ENCODE data around the gene RAPGEF2.
"Not testable (repeated sequence)": the region's sequence is repeated elsewhere in the genome, so short reads cannot be mapped to it uniquely, and the experiment has no call there.

The RAPGEF2 gene, protein sequence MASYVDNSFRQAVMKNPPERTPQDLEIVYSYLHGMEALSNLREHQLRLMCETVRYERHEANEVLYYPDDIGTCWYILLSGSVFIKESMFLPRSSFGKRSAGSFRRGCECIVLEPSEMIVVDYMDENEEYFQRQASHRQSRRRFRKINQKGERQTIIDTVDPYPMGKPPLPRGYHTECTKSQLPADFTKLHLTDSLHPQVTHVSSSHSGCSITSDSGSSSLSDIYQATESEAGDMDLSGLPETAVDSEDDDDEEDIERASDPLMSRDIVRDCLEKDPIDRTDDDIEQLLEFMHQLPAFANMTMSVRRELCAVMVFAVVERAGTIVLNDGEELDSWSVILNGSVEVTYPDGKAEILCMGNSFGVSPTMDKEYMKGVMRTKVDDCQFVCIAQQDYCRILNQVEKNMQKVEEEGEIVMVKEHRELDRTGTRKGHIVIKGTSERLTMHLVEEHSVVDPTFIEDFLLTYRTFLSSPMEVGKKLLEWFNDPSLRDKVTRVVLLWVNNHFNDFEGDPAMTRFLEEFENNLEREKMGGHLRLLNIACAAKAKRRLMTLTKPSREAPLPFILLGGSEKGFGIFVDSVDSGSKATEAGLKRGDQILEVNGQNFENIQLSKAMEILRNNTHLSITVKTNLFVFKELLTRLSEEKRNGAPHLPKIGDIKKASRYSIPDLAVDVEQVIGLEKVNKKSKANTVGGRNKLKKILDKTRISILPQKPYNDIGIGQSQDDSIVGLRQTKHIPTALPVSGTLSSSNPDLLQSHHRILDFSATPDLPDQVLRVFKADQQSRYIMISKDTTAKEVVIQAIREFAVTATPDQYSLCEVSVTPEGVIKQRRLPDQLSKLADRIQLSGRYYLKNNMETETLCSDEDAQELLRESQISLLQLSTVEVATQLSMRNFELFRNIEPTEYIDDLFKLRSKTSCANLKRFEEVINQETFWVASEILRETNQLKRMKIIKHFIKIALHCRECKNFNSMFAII (N-terminal part only)

DNA sequence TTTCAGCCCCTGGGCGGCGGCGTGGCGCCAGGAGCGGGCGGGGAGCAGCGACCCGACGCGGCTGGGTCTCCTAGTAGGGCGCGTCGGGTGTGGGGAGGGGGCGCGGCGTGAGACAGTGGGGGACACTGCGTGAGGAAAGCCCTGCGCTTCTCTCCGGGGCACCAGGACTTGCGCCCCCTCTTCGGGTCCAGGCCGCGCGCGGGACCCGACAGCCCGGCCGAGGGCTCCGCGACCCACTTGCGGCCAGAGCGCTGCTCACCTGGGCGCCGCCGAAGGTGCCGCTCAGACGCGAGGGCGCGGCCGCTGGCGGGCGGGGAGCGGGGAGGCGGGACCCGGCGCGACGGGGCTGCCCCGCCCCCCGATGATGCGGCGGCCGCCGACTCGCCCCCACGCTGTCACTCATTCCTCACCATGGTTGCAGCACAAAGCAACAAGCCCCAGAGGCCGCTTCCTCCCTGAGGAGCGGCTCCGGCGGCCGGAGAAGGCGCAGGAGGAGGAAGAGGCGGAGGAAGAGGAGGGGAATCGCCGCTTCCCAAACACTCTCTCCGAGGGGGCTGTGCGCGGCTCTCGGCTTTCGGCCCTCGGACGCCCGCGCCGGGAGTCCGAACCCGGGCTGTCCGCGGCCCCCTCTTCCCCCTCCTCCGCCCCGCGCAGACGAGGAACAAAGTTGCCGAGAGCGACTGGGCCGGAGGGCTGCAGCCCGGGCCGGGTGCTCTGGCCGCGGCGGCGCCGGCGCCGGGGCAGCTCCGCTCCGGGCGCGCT is at the start of gene RAPGEF2:
RAPGEF2 (plus strand) TSS at position 458 of the 762 bp plus-strand sequence. CDS start 1,084 bp downstream, outside the sequence.
- DNase-seq: peak; percentile 73

DNA sequence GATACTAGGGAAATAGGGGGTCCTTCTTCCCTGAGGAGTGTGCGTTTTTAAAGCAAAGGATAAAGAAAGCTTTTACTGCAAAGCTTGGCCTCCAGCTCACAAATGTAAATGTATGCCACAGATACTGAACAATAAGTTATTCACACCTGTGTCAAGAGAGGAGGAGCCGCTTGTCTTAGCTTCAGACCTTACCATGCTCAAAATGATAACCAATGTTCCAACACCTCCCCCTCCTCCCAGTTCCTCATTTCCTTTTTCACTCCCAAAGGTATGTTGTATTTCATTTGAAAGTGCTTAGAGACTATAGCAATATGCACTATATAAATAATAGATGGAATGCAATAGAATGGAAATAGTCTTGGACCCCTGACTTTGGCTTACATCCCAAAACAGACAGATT is 47.0 kb upstream of the RAPGEF2 start:
- no peak for DNase-seq

DNA sequence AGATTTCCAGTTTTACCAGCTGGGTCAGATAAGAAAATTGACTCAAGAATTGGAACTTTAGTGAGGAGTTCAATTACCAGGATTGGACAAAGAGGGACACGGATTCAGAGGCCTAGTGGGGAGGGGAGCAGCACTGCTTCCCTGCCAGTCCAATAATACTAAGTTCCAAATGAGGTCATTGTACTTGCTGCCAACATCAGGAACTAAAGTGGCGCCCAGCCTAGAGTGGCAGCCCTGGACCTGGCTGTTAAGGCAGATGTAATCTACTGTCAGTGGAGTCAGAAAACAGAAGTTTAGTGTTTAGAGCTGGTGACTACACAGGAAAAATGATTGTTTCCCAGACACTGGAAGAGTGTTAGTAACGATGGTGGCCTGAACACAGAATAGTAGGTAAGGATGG is 42.7 kb upstream of the RAPGEF2 start:
- no peak for DNase-seq

DNA sequence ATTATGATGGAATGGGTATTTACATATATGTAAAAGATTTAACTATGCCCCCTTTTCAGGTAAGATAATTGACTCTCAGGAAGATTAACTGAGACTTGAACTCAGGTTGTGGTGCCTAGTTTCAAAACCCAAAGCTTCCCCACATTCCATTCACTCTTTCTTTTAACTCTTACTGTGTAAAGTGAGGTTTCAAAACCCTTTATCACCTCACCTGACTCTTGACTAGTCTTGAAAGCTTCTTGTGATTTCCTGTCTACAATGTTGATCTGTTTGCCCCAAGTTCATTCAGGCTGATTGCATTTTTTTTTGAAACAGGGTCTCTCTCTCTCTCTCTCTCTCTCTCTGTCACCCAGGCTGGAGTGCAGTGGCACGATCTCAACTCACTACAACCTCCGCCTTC is 40.5 kb upstream of the RAPGEF2 start:
- DNase-seq: no peak

DNA sequence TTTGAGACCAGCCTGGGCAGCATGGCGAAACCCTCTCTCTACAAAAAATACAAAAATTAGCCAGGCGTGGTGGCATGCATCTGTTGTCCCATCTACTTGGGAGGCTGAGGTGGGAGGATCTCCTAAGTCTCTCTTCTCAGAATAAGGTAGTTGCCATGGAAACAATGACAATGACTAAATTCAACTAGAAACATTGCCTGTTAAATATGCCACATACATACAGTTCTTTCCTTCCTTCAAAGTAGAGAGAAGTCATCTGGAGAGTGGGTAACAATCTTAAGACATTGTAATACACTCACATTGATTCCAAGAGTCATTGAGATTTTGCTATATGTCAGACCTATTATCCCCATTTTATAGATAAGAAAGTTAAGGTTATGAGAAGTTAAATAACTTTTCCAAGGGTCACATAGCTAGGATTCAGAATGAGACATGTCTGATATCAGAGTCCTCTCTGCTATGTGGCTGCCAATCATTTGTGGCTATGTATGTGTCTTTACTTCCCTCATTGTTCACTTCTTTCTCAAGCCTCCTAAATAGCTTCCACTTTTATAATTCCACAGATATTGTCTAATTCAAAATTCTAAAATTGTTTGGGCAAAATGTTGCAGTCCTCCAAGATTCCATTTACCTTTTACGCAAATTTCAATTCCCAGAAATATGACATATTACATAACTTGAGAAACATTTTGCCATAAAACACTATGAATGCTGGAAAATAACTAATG is 37.2 kb upstream of the RAPGEF2 start:
- no peak for DNase-seq

DNA sequence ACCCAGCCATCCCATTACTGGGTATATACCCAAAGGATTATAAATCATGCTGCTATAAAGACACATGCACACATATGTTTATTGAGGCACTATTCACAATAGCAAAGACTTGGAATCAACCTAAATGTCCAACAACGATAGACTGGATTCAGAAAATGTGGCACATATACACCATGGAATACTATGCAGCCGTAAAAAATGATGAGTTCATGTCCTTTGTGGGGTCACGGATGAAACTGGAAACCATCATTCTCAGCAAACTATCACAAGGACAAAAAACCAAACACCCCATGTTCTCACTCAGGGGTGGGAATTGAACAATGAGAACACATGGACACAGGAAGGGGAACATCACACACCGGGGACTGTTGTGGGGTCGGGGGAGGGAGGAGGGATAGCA is 34.7 kb upstream of the RAPGEF2 start:
- DNase-seq: not testable (repeated sequence)

DNA sequence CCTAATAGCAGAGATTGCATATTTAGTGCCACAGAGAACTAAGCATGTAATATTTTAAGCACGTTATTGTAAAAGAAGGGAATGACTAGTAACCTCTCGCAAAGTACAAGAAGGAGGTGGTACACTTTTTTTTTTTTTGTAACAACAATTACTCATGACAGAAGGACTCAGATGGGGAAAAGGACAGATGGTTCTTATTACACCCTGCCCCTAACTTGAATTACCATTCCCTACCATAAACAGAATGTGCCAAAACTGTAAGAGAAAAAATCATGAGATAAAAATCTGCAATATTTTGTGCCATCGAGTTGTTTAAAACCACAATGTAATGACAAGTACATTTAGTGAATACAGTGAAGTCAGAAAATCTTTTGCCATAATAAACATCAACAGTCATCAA is 33.0 kb upstream of the RAPGEF2 start:
- DNase-seq: peak; percentile 13

DNA sequence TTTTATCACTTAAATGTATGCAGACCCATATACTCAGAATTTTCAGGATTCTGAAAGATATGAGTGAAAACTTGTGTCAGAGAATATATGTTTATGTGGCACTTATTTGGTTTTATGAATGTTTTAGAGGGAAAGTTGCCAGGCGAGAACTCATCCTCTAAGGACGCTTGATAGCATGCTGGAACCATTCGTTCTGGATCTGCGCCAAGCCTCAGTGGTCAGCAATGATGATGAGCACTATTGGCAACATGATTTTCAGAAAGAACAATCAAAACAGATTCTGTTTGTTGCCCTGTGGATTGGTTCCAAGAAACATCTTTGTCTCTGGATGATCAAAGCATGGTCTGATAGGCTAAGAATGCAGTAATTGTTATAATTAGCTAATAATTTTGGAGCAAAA is 32.1 kb upstream of the RAPGEF2 start:
- no peak for DNase-seq

DNA sequence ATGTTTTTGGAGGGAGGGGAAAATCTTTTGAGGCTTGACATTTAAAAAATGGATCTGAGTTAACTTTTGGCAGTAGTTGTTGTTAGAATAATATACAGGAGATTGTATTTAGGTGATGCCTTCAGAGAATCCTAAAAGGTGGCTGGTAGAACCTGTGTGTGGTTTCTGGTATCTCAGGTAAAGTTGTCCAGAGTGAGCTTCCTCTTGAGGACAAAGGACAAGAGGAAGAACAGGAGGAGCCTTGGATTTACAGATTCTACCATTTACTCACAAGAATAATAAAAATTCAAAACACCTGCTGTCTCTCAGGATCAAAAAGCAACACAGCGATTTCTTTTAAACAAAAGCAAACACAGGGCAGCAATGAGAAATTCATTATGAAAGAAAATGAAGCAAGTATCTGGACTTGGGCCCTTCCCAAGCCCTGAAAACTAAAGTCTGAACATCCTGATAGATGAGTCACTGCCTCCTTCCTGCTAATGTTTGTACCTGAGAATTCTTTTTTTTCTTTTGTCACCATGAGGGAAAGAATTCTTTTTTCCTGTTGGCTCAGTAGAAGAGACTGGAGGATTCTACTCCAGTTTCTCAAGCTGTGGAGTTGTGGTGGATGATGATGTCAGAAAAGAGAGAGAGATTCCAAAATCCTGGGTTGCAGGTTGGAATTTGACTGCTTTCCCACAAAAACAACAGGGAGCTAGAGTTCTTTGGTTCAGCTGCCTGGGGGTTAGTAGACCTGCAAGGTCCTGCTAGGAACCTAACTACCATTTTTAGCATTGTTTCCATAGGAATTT is 31.5 kb upstream of the RAPGEF2 start:
- DNase-seq: no peak

DNA sequence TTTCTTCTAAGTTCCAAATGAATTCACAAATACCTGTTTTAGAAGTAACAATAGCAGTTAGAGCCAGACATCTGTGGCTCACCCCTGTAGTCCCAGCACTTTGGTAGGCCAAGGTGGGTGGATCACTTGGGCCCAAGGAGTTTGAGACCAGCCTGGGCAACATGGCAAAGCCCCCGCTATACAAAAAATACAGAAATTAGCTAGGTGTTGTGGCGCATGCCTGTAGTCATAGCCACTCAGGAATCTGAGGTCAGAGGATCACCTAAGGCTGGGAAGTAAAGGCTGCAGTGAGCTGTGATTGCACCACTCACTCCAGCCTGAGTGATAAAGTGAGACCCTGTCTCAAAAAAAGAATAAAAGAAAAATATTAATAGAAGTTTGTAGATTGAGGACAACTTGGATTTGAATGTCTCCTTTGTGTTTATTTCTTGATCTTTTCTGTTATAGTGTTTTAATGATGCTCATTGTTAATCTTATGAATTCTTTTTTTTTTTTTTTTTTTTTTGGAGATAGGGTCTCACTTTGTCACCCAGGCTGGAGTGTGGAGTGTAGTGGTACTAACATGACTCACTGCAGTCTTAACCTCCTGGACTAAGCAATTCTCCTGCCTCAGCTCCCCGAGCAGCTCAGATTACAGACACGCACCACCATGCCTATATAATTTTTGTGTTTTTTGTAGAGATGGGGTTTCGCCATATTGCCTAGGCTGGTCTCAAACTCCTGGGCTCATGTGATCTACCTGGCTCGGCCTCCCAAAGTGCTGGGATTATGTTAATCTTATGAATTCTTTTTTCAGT is 30.7 kb upstream of the RAPGEF2 start:
- no peak for DNase-seq

DNA sequence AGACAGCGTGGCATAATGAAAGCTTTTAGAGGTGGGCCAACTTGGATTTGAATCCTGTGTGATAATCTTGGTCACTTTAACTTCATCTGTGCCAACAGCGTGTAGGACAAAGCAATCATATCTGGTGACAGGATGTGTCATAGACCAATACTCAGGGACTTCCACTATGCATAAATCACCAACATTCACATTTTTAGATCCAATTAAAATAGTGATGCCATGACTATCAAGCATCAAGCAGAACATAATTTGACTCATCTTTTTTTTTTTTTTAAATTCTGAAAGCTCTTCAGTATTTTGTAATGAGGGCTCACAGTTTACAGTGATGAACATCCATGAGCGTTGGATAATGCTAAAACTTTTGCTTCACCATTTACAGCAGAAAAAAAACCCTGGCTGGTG is 27.3 kb upstream of the RAPGEF2 start:
- DNase-seq: no peak

DNA sequence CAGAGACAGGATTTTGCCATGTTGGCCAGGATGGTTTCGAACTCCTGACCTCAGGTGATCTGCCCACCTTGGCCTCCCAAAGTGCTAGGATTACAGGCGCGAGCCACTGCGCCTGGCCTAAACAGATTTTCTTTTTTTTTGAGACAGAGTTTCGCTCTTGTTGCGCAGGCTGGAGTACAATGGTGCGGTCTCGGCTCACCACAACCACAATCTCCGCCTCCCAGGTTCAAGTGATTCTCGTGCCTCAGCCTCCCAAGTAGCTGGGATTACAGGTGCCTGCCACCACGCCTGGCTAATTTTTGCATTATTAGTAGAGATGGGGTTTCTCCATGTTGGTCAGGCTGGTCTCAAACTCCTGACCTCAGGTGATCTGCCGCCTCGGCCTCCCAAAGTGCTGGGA is 25.9 kb upstream of the RAPGEF2 start:
- DNase-seq: not testable (repeated sequence)

DNA sequence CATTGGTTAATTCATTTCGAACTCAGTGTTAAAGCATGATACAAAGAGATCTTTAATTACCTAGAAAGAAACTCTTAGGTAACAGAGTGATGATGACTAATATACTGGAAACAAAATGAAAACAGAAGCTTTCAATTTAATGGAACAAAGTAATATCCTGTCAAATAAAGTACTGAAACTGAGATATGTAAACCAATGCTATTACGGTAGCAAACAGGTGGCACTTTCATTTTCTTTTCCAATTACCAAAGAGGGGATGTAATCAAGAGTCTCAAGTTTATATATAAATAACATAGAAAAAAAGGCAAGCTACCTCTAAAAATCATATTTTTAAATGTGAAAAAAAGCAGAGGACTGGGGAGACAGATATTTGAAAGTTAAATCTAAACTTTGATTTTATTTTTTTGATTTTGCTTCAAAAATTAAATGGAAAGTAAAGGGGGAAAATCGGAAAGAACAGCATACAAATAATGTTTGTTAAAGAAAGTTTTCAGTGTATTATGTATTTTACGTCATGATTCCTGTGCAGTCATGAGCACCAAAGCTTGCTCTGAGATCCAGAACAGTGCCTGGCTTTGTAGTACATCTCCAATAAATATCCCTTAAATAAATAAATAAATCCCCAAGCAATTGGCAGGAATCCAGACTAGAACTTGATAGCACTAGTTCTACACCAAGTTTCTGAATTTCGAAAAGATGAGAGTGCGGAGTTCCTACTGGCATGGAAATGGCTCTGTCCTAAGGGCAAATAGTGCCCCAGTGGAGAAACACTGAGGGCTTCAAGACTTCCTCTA is 25.0 kb upstream of the RAPGEF2 start:
- DNase-seq: no peak

DNA sequence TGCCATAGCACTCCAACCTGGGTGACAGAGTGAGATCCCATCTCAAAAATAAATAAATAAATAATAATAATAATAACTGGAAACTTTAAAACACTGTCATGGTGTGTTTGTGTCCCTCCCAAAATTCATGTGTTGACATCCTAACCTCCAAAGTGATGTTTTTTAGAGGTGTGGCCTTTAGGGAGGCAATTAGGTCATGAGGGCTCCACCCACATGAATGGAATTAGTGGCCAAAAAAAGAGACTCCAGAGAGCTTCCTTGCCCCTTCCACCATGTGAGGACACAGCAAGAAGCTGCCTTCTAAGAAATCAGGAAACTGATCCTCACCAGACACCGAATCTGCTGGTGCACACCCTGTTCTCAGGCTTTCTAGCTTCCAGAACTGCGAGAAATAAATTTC is 23.8 kb upstream of the RAPGEF2 start:
- DNase-seq: no peak

DNA sequence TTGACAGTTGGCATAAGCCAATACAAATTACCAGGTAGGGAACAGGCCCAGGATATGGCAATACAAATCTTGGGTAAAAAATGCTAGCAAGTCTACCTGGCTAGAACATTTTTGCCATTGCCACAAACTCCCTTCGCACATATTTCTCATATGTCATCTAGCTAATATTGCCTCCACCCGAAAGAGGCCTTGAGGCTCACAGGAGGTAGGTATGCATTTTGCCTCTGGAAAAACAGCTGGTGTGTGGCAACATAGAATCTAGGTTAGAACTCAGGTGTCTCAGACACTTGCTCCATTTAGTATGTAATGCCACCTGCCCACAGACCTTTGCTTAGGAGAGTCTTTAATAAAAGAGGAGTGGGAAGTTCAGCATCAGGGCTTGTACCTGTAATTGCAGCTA is 16.3 kb upstream of the RAPGEF2 start:
- DNase-seq: no peak

DNA sequence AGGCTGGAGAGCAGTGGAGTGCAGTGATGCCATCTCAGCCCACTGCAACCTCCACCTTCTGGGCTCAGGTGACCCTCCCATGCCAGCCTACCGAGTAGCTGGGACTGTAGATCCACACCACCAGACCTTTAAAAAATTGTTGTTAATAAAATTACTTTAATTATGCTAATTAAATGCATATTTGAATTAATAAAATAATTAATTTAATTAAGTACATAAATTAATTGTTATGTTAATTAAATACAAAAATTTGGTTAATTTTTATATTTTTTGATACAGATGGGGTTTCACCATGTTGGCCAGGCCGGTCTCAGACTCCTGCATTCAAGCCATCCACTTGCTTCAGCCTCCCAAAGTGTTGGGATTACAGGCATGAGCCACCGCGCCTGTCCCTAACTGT is 12.6 kb upstream of the RAPGEF2 start:
- DNase-seq: no peak

DNA sequence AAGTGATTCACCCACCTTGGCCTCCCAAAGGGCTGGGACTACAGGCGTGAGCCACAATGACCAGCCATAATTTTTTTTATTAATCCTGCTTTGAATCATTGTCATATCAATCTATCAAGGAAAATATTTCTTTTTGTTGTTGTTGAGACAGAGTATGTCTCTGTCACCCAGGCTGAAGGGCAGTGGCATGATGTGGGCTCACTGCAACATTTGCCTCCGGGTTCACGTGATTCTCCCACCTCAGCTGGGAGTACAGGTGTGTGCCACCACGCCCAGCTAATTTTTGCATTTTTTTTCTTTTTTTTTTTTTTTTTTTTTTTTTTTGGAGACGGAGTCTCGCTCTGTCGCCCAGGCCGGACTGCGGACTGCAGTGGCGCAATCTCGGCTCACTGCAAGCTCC is 8.7 kb upstream of the RAPGEF2 start:
- DNase-seq: not testable (repeated sequence)

DNA sequence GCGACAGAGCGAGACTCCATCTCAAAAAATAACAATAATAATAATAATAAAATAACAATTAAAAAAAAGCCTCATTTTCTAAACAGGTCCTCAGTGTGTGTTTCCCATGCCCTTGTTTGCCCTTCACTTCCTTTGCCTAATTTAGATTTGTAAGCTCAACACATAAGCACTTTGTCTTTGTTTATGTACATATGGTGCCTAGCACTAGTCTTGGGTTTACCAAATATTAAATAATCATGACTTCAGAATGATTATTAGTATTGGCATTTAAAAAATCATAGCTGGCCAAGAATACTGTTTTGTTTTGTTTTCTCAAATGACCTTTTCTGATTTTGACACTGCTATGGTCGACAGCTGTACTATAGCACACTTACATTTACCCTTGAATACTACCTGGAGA is 6.4 kb upstream of the RAPGEF2 start:
- DNase-seq: no peak

DNA sequence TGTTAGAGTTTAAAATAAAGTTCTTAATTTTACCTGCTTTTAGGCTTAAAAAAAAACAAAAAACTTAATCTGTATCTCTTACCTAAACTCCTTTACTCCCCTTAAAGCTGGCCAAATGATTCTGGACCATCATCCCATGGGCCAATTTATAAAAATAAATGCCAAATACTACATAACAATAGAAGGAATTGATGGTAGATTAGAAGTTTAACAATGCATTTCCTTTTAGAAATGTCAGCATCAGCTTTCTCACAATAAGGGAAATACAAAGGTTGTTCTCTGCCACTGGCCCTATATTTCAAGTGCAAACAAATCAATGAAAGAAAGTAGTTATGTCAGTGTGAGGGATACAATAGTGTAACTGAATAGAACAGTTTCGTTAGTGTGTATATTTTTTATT is 5.7 kb upstream of the RAPGEF2 start:
- no peak for DNase-seq

DNA sequence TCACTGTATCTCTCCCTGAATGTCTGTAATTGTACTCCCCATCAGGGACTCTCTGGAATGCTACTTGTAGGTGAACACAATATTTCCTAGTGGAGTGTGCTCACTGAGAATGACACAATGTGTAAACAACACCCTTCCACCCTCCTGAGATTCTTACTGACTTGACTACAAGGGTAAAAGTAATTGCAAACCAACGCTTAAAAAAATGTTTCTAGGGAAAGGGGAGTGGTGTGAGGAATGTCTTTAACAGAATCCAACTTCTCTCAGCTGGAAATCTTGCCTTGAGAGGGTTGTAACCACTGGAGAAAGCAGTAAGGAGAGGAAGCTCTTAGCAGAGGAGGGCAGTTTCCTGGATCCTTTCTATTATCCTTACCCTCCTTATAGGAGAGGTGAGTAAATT is 5.1 kb upstream of the RAPGEF2 start:
- no peak for DNase-seq

Measured in NCI-H1694 treated with DMSO at 0.1 percent for 48 hours (cell line).